ENCODE measurements around the gene DAP. TPM values are rescaled to one million over a fixed set of nuclear protein-coding genes. Genes with fewer than 3 reads are reported as not detected.

Gene DAP
- total RNA-seq, 1 donor from 2014 or later, result 38.5 TPM

GRCh38 chr5:10680876-10681481, 80.1 kb downstream of the DAP start:
- Mint-ChIP-seq H3K27me3 (ENCODE audit: unreplicated experiment) (peaks cover 7% of the 10 kb centered on the region), H3K4me3 (ENCODE audit: unreplicated experiment) (no peak overlapping the region), H3K4me1 (ENCODE audit: low read depth, unreplicated experiment) (no peaks in the 10 kb centered on the region), H3K27ac (ENCODE audit: unreplicated experiment) (no peak overlapping the region), H3K9me3 (ENCODE audit: unreplicated experiment) (peaks cover 7% of the 10 kb centered on the region), H3K36me3 (ENCODE audit: unreplicated experiment) (peaks cover 23% of the 10 kb centered on the region)
- no peak for DNase-seq
- TF ChIP-seq, protein P1, sequence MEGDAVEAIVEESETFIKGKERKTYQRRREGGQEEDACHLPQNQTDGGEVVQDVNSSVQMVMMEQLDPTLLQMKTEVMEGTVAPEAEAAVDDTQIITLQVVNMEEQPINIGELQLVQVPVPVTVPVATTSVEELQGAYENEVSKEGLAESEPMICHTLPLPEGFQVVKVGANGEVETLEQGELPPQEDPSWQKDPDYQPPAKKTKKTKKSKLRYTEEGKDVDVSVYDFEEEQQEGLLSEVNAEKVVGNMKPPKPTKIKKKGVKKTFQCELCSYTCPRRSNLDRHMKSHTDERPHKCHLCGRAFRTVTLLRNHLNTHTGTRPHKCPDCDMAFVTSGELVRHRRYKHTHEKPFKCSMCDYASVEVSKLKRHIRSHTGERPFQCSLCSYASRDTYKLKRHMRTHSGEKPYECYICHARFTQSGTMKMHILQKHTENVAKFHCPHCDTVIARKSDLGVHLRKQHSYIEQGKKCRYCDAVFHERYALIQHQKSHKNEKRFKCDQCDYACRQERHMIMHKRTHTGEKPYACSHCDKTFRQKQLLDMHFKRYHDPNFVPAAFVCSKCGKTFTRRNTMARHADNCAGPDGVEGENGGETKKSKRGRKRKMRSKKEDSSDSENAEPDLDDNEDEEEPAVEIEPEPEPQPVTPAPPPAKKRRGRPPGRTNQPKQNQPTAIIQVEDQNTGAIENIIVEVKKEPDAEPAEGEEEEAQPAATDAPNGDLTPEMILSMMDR (IDR thresholded peaks at IDR 0.05; ENCODE audit: partially characterized antibody, unreplicated experiment), result no peak

GRCh38 chr5:10679336-10679988, 81.6 kb downstream of the DAP start:
- Mint-ChIP-seq H3K36me3 (ENCODE audit: unreplicated experiment) (peaks cover 21% of the 10 kb centered on the region), H3K4me3 (ENCODE audit: unreplicated experiment) (no peak overlapping the region), H3K27ac (ENCODE audit: unreplicated experiment) (no peak overlapping the region), H3K4me1 (ENCODE audit: low read depth, unreplicated experiment) (peaks cover 8% of the 10 kb centered on the region), H3K9me3 (ENCODE audit: unreplicated experiment) (peaks cover 8% of the 10 kb centered on the region), H3K27me3 (ENCODE audit: unreplicated experiment) (peaks cover 10% of the 10 kb centered on the region)
- DNase-seq, result no peak
- TF ChIP-seq, protein P1 (IDR thresholded peaks at IDR 0.05; ENCODE audit: partially characterized antibody, unreplicated experiment), result no peak

- TF ChIP-seq, protein P1 (IDR thresholded peaks at IDR 0.05; ENCODE audit: partially characterized antibody, unreplicated experiment), result no peak
- Mint-ChIP-seq H3K4me3 (ENCODE audit: unreplicated experiment) (no peak overlapping the region), H3K4me1 (ENCODE audit: low read depth, unreplicated experiment) (peaks cover 8% of the 10 kb centered on the region), H3K36me3 (ENCODE audit: unreplicated experiment) (peaks cover 21% of the 10 kb centered on the region), H3K27me3 (ENCODE audit: unreplicated experiment) (peaks cover 8% of the 10 kb centered on the region), H3K9me3 (ENCODE audit: unreplicated experiment) (peaks cover 8% of the 10 kb centered on the region), H3K27ac (ENCODE audit: unreplicated experiment) (no peak overlapping the region)
- DNase-seq, result no peak
Measured at GRCh38 chr5:10678244-10678643, 82.8 kb downstream of the DAP start.

DNA sequence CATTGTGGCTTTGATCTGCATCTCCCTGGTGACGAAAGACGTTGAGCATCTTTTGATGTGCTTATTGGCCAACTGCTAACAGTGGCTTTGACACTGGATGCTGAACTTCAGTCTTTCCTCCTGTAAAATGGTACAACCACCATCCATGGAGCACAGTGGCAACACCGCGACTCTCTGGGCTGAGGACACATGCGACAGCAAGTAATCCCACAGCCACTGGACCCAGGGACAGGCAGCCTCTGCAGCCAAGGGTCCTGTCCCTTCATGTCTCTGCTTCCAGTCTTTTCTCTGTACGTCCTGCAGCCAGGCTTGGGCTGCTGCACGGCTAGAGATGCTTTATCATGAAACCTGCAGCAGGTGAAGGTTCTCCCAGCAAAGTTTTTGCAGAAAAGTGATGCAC, 83.5 kb downstream of the DAP start:
- H3K4me3 Mint-ChIP-seq (ENCODE audit: unreplicated experiment), result no peak overlapping the region
- peaks cover 8% of the 10 kb centered on the region for H3K4me1 Mint-ChIP-seq (ENCODE audit: low read depth, unreplicated experiment)
- H3K36me3 Mint-ChIP-seq (ENCODE audit: unreplicated experiment), result peaks cover 21% of the 10 kb centered on the region
- H3K9me3 Mint-ChIP-seq (ENCODE audit: unreplicated experiment), result peaks cover 8% of the 10 kb centered on the region
- TF ChIP-seq, protein P1 (IDR thresholded peaks at IDR 0.05; ENCODE audit: partially characterized antibody, unreplicated experiment), result no peak
- DNase-seq, result no peak
- no peak overlapping the region for H3K27ac Mint-ChIP-seq (ENCODE audit: unreplicated experiment)
- peaks cover 5% of the 10 kb centered on the region for H3K27me3 Mint-ChIP-seq (ENCODE audit: unreplicated experiment)

DNA sequence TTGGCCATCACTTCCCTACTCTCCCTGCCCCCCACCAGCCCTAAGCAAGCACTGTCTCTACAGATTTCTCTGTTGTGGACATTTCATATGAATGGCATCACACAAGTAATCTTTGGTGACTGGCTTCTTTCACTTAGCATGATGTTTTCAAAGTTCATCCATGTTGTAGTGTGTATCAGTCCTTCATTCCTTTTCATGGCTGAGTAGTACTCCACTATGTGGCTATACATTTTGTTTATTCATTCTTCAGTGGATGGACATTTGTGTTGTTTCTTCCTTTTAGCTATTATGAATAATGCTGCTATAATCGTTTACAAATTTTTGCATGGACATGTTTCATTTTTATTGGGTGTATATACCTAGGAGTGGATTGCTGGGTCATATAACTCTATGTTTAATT, 84.1 kb downstream of the DAP start:
- Mint-ChIP-seq H3K27me3 (ENCODE audit: unreplicated experiment) (peaks cover 5% of the 10 kb centered on the region), H3K4me1 (ENCODE audit: low read depth, unreplicated experiment) (peaks cover 8% of the 10 kb centered on the region), H3K27ac (ENCODE audit: unreplicated experiment) (no peak overlapping the region), H3K9me3 (ENCODE audit: unreplicated experiment) (peaks cover 8% of the 10 kb centered on the region), H3K36me3 (ENCODE audit: unreplicated experiment) (peaks cover 21% of the 10 kb centered on the region), H3K4me3 (ENCODE audit: unreplicated experiment) (no peak overlapping the region)
- no peak for DNase-seq
- TF ChIP-seq, protein P1 (IDR thresholded peaks at IDR 0.05; ENCODE audit: partially characterized antibody, unreplicated experiment), result no peak
